HL-60 (cell line): ENCODE results near the gene RSKR.

Experiments
- DNase-seq, 2 experiments: peaks; one replicate each; pipeline ENCODE4 v3.0.0-alpha.2; 2010 to 2020; ENCODE audit warnings: low read depth in 1 of 2, low spot score in 1 of 2
- H3K27ac ChIP-seq: fragments of 250-450 bp; sonication (Bioruptor Pico); replicated peaks from 2 replicates; pipeline ENCODE4 v1.5.1; 2020; ENCODE audit warnings: mild to moderate bottlenecking, moderate library complexity
- H3K27me3 ChIP-seq: fragments of 250-450 bp; sonication (Bioruptor Pico); 2 replicates; pipeline ENCODE4 v1.5.1; 2021; ENCODE audit warnings: mild to moderate bottlenecking, moderate library complexity; ENCODE audit not compliant: insufficient read depth, poor library complexity, severe bottlenecking
- H3K4me3 ChIP-seq: replicated peaks from 2 replicates; pipeline ENCODE4 v1.5.1; 2011; ENCODE audit warnings: mild to moderate bottlenecking, control low read depth, low read length; ENCODE audit not compliant: insufficient read depth
- GABPA ChIP-seq: IDR thresholded peaks from 2 replicates; pipeline ENCODE4 v1.6.1; 2012; ENCODE audit warnings: low read depth
- POLR2AphosphoS5 ChIP-seq: IDR thresholded peaks from 2 replicates; pipeline ENCODE4 v1.6.1; 2012; ENCODE audit warnings: low read depth
- SPI1 ChIP-seq: IDR thresholded peaks from 2 replicates; pipeline ENCODE4 v1.6.1; 2012; ENCODE audit warnings: low read depth, mild to moderate bottlenecking, borderline replicate concordance
- TF ChIP-seq, protein P1 (sequence below): IDR thresholded peaks from 2 replicates; pipeline ENCODE4 v1.6.1; 2012; ENCODE audit warnings: low read depth; ENCODE audit not compliant: insufficient replicate concordance
- TF ChIP-seq, protein P2 (sequence below): IDR thresholded peaks from one replicate; pipeline ENCODE4 v1.5.1; 2011; ENCODE audit warnings: low read length, control low read depth, inconsistent platforms; ENCODE audit not compliant: insufficient read depth

RSKR gene

DNA sequence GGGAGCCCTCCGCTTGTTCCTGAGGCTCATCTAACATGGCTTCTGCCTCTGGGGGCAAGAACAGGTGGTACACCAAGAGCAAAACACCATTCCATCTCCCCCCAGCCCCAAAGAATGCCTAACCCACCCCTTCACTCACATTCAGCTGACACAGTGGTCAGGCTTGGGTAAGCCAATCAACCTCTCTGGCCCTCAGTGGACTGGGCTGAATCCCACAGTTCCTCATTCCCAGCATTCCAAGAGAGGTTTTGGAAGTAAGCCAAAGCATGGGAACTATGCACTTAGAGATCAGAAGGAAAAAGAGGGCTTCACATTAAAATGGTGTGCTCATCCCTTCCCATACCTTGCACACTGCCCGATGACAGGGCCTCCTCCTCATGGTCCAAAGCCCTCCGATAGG lies 50.5 kb downstream of the RSKR start:
- H3K4me3 ChIP-seq, result no peak overlapping the region
- no peak for DNase-seq
- H3K27ac ChIP-seq, result no peak overlapping the region
- H3K27me3 ChIP-seq, result no peaks in the 10 kb centered on the region
- no peak for TF ChIP-seq POLR2AphosphoS5
- no peak for TF ChIP-seq GABPA
- TF ChIP-seq, protein P1, sequence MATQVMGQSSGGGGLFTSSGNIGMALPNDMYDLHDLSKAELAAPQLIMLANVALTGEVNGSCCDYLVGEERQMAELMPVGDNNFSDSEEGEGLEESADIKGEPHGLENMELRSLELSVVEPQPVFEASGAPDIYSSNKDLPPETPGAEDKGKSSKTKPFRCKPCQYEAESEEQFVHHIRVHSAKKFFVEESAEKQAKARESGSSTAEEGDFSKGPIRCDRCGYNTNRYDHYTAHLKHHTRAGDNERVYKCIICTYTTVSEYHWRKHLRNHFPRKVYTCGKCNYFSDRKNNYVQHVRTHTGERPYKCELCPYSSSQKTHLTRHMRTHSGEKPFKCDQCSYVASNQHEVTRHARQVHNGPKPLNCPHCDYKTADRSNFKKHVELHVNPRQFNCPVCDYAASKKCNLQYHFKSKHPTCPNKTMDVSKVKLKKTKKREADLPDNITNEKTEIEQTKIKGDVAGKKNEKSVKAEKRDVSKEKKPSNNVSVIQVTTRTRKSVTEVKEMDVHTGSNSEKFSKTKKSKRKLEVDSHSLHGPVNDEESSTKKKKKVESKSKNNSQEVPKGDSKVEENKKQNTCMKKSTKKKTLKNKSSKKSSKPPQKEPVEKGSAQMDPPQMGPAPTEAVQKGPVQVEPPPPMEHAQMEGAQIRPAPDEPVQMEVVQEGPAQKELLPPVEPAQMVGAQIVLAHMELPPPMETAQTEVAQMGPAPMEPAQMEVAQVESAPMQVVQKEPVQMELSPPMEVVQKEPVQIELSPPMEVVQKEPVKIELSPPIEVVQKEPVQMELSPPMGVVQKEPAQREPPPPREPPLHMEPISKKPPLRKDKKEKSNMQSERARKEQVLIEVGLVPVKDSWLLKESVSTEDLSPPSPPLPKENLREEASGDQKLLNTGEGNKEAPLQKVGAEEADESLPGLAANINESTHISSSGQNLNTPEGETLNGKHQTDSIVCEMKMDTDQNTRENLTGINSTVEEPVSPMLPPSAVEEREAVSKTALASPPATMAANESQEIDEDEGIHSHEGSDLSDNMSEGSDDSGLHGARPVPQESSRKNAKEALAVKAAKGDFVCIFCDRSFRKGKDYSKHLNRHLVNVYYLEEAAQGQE, result no peak
- TF ChIP-seq, protein P2, sequence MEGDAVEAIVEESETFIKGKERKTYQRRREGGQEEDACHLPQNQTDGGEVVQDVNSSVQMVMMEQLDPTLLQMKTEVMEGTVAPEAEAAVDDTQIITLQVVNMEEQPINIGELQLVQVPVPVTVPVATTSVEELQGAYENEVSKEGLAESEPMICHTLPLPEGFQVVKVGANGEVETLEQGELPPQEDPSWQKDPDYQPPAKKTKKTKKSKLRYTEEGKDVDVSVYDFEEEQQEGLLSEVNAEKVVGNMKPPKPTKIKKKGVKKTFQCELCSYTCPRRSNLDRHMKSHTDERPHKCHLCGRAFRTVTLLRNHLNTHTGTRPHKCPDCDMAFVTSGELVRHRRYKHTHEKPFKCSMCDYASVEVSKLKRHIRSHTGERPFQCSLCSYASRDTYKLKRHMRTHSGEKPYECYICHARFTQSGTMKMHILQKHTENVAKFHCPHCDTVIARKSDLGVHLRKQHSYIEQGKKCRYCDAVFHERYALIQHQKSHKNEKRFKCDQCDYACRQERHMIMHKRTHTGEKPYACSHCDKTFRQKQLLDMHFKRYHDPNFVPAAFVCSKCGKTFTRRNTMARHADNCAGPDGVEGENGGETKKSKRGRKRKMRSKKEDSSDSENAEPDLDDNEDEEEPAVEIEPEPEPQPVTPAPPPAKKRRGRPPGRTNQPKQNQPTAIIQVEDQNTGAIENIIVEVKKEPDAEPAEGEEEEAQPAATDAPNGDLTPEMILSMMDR, result no peak
- TF ChIP-seq SPI1, result no peak
